OCI-LY1 (cell line): ENCODE data around the gene RARRES2.

Experiments used
- H2AFZ ChIP-seq: fragments of 200-600 bp; sonication (generic), shearing (Covaris generic); 2 replicates; pipeline ENCODE4 v1.6.0; 2014; ENCODE audit warnings: antibody characterized with exemption, mild to moderate bottlenecking, low read length
- H3F3A ChIP-seq: fragments of 200-600 bp; sonication (generic), shearing (Covaris generic); 2 replicates; pipeline ENCODE4 v1.6.0; 2014; ENCODE audit warnings: mild to moderate bottlenecking, antibody characterized with exemption, low read length, moderate library complexity; ENCODE audit not compliant: insufficient read depth
- H3K27ac ChIP-seq: fragments of 200-600 bp; sonication (generic); 2 replicates; pipeline ENCODE4 v1.5.1; 2014; ENCODE audit warnings: low read length, mixed run types, mild to moderate bottlenecking, low read depth; ENCODE audit not compliant: poor library complexity, severe bottlenecking
- H3K27me3 ChIP-seq: fragments of 200-600 bp; sonication (generic); 2 replicates; pipeline ENCODE4 v1.6.0; 2014; ENCODE audit warnings: antibody characterized with exemption, mild to moderate bottlenecking, low read length, moderate library complexity; ENCODE audit not compliant: insufficient read depth
- H3K36me3 ChIP-seq: fragments of 200-600 bp; sonication (generic); 2 replicates; pipeline ENCODE4 v1.6.1; 2014; ENCODE audit warnings: mild to moderate bottlenecking, antibody characterized with exemption, low read length, moderate library complexity, mixed read lengths; ENCODE audit not compliant: insufficient read depth
- H3K4me1 ChIP-seq: fragments of 200-600 bp; sonication (generic); 2 replicates; pipeline ENCODE4 v1.5.1; 2014; ENCODE audit warnings: mild to moderate bottlenecking, low read length, moderate library complexity; ENCODE audit not compliant: insufficient read depth, severe bottlenecking
- H3K4me2 ChIP-seq: fragments of 200-600 bp; sonication (generic), shearing (Covaris generic); 2 replicates; pipeline ENCODE4 v1.6.1; 2014; ENCODE audit warnings: low read length
- H3K4me3 ChIP-seq: fragments of 200-600 bp; sonication (generic); 2 replicates; pipeline ENCODE4 v1.5.1; 2014; ENCODE audit warnings: low read length, low read depth, mild to moderate bottlenecking, mixed read lengths; ENCODE audit not compliant: poor library complexity, severe bottlenecking
- H3K79me2 ChIP-seq: fragments of 200-600 bp; shearing (Covaris generic); 2 replicates; pipeline ENCODE4 v1.6.1; 2016; ENCODE audit warnings: mixed run types, low read length, mixed read lengths; ENCODE audit not compliant: insufficient read depth
- H3K9ac ChIP-seq: fragments of 200-600 bp; sonication (generic), shearing (Covaris generic); 2 replicates; pipeline ENCODE4 v1.6.1; 2014; ENCODE audit warnings: mild to moderate bottlenecking, low read length, mixed read lengths
- H3K9me2 ChIP-seq: fragments of 200-600 bp; sonication (generic), shearing (Covaris generic); 2 replicates; pipeline ENCODE4 v1.6.1; 2014; ENCODE audit warnings: low read depth, mild to moderate bottlenecking, low read length, mixed read lengths
- H3K9me3 ChIP-seq: fragments of 200-600 bp; shearing (Covaris generic); 2 replicates; pipeline ENCODE4 v1.6.1; 2014; ENCODE audit warnings: low read length, mixed read lengths
- H4K20me1 ChIP-seq: fragments of 200-600 bp; sonication (generic), shearing (Covaris generic); 2 replicates; pipeline ENCODE4 v1.6.0; 2016; ENCODE audit warnings: mild to moderate bottlenecking, low read length; ENCODE audit not compliant: insufficient read depth
- EZH2 ChIP-seq: fragments of 200-600 bp; sonication (generic), shearing (Covaris generic); IDR thresholded peaks from 2 replicates; pipeline ENCODE4 v1.8.0; 2017; ENCODE audit warnings: borderline replicate concordance, mixed run types, mild to moderate bottlenecking, antibody characterized with exemption, low read length, moderate library complexity, mixed read lengths
- TF ChIP-seq, protein P1 (sequence below): fragments of 200-600 bp; sonication (generic), shearing (Covaris generic); IDR thresholded peaks from 2 replicates; pipeline ENCODE4 v1.5.1; 2017; ENCODE audit warnings: mild to moderate bottlenecking, antibody characterized with exemption, low read length, moderate library complexity, mixed read lengths

RARRES2 gene

DNA sequence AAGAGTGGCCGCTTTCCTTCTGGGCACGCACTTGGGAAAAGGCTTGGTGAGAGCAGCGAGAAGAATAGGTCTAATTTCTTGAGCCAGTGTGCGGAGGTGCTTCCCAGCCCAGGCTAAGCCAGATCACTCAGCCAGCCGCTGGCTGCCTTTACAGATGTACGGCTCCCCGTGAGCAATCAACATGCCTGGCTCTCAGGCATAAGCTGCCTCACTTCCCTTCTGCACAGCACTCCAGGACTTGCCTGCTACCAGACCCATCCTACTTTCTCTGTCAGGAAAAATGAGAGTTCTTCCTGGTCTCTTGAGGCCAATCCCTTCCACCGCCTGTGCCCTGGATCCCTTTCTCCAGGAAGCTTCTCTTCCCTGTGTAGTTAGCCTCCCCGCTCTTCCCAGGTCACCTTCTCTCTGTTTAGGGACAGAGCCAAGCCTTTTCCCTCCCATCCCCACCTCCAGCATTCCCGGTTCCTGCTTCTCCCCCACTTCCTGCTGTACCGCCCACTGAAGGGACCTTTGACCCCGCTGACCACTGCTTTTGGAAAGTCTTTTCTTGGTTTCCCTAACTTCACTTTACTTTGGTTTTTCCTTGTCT lies 17.0 kb downstream of the RARRES2 start:
- Histone ChIP-seq H3K4me2 (peak overlapping the region; percentile 93), H3K9me2 (no peaks in the 10 kb centered on the region), H3F3A (no peaks in the 10 kb centered on the region), H3K9ac (peak overlapping the region; percentile 88), H3K36me3 (peaks cover 36% of the 10 kb centered on the region), H3K4me1 (peaks cover 24% of the 10 kb centered on the region), H3K4me3 (peak overlapping the region; percentile 81), H2AFZ (no peak overlapping the region), H4K20me1 (no peaks in the 10 kb centered on the region), H3K27me3 (no peaks in the 10 kb centered on the region), H3K27ac (peak overlapping the region; percentile 64), H3K9me3 (no peaks in the 10 kb centered on the region), H3K79me2 (no peaks in the 10 kb centered on the region)
- TF ChIP-seq, protein P1, sequence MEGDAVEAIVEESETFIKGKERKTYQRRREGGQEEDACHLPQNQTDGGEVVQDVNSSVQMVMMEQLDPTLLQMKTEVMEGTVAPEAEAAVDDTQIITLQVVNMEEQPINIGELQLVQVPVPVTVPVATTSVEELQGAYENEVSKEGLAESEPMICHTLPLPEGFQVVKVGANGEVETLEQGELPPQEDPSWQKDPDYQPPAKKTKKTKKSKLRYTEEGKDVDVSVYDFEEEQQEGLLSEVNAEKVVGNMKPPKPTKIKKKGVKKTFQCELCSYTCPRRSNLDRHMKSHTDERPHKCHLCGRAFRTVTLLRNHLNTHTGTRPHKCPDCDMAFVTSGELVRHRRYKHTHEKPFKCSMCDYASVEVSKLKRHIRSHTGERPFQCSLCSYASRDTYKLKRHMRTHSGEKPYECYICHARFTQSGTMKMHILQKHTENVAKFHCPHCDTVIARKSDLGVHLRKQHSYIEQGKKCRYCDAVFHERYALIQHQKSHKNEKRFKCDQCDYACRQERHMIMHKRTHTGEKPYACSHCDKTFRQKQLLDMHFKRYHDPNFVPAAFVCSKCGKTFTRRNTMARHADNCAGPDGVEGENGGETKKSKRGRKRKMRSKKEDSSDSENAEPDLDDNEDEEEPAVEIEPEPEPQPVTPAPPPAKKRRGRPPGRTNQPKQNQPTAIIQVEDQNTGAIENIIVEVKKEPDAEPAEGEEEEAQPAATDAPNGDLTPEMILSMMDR, result no peak
- no peak for TF ChIP-seq EZH2

DNA sequence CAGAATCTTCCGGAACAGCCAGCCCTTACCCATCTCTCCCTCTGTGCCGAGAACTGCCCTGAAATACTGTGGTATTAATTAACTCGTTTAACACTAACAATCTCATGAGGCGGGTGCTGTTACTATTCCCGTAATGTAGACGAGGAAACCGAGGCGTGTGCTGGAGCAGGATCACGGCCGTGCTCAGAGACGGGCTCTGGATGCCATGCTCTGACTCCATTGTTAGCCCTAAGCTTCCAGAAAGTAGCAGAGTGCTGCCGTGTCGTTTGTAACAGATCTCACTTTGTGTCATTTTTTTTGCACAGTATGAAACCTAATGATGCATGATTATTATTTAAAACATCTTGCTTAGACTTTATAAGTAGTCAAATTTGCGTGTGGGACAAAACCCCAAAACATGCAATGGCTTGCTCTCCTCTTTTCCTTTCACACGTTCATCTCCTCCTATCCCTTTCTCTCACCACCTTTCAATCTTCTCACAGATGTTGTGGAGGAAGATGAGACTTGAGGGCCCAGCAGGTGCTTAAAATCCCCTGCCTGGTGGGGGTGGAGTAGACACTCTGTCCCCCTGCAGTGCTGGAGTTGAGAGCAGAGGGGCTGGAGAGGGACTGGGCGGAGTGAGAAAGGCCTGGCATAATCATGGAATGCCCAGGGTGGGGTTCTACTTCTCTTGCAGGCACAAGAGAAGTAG lies 17.6 kb downstream of the RARRES2 start:
- Histone ChIP-seq H3K9me2 (no peaks in the 10 kb centered on the region), H3K4me3 (peak overlapping the region; percentile 81), H3K4me2 (peak overlapping the region; percentile 93), H3K4me1 (peaks cover 24% of the 10 kb centered on the region), H2AFZ (peak overlapping the region; percentile 21; the same call in 1 of the 2 replicates), H3F3A (no peaks in the 10 kb centered on the region), H3K9ac (peak overlapping the region; percentile 88), H3K79me2 (no peaks in the 10 kb centered on the region), H3K27me3 (no peaks in the 10 kb centered on the region), H3K36me3 (peaks cover 29% of the 10 kb centered on the region), H3K27ac (peak overlapping the region; percentile 64), H3K9me3 (no peaks in the 10 kb centered on the region), H4K20me1 (no peaks in the 10 kb centered on the region)
- TF ChIP-seq, protein P1, result no peak
- TF ChIP-seq EZH2, result no peak

DNA sequence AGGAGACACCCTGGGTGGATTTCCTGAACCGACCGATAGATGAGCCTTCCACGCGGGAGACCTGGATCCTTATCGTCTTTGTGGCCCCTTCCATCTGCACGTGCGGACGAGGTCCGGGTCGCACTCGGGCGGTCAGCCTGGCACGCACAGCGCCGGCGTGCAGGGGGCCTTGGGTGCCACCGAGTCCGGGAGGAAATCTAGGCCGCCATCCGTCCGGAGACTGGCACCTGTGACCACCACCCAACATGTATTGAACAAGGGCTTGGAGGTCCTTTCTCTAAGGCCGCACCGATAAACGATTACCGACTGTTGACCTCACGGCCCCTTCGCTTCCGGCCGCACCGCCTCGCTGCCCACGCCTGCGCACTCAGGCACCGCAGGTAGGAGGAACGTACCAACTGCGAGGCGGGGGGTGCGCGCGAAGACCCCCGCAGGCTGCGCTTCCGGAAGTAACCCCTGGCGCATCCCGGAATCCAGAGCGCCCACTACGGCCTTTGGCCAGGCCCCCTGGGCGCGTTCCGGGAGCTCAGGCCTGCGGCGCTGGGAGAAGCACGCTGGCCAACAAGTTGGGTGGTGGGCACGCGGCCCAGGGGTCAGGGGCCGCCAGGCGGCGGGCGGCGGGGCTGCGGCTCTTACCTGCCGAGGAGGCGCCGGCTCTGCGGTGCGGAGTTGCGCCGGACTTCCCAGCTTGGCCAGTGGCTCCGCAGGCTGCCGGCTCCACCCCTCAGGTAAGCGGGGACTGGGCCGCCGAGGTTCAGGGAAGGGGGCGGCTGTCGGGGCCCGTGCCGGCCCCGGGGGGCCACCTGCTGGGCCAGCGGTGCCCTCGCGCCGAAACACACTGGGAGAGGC lies 18.4 kb downstream of the RARRES2 start, which contains the start of the genes ACTR3C and LRRC61:
Gene ACTR3C (minus strand): TSS at position 713 of the 849 bp plus-strand sequence. CDS start 28,249 bp downstream, outside the sequence.
Gene LRRC61 (plus strand): TSS at position 523 of the 849 bp plus-strand sequence. CDS start 13,507 bp downstream, outside the sequence.
- Histone ChIP-seq H3K79me2 (no peaks in the 10 kb centered on the region), H4K20me1 (no peaks in the 10 kb centered on the region), H3K36me3 (peaks cover 22% of the 10 kb centered on the region), H3K4me2 (peak within 1 kb of the TSS; percentile 93), H3K27ac (peak within 1 kb of the TSS; percentile 64), H3K9me3 (no peaks in the 10 kb centered on the region), H3K4me1 (peaks cover 24% of the 10 kb centered on the region), H3K9ac (peak within 1 kb of the TSS; percentile 88), H3F3A (no peaks in the 10 kb centered on the region), H2AFZ (peak within 1 kb of the TSS; percentile 21; the same call in 1 of the 2 replicates), H3K4me3 (peak within 1 kb of the TSS; percentile 81), H3K27me3 (no peaks in the 10 kb centered on the region), H3K9me2 (no peaks in the 10 kb centered on the region)
- no peak for TF ChIP-seq EZH2
- TF ChIP-seq, protein P1, result peak; percentile 47
